Transverse colon (tissue), 4 donors: ENCODE results near the gene TMC6.

Experiments used
- POLR2A ChIP-seq: fragments of 450-650 bp; IDR thresholded peaks from one replicate; pipeline ENCODE4 v1.6.1; 2016; ENCODE audit warnings: antibody characterized with exemption, mild to moderate bottlenecking, moderate library complexity
- POLR2AphosphoS5 ChIP-seq, 3 donors: sonication (generic); formaldehyde crosslinking; IDR thresholded peaks; one replicate each; pipeline ENCODE4 v1.6.1; 2016; ENCODE audit warnings: antibody characterized with exemption in 3 of 3
- TF ChIP-seq, protein P1 (sequence below), 5 experiments: fragments of 200-600 bp in 3 of 5; fragments of 450-650 bp in 2 of 5; sonication (generic) in 3 of 5; IDR thresholded peaks; 1 replicate in 2 of 5; 2 replicates in 3 of 5; pipeline ENCODE4 v1.5.1; 2016 to 2017; ENCODE audit warnings: antibody characterized with exemption in 5 of 5, inconsistent platforms in 3 of 5, mild to moderate bottlenecking in 2 of 5, moderate library complexity in 1 of 5

DNA sequence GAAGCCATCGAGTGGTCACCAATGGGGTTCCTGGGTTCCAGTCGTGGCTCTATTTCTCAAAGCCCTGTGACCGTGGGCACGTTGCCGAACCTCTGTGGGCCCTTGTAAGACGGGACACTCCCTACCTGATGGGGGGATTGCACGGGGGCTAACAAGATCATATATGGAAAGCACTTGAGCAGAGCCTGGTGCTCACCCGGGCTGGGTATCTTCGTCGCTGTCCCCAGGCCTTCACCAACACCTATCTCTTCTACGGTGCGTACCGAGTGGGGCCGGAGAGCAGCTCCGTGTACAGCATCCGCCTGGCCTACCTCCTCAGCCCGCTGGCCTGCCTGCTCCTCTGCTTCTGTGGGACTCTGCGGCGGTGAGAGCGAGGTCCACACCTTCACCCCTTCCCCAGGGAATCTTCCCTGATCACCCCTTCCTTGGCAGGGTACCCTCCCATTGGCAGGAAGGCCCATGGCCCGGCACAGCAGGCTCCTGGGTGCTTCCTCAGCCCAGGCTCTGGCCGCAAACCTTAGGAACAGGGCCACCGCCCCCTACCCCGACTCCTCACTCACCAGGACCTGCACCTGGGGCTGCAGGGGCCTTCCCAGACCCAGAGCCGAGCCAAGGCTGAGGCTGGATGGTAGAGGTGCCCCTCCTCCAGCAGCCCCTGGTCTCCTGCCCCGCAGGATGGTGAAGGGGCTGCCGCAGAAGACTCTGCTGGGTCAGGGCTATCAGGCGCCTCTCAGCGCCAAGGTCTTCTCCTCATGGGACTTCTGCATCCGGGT is 4.8 kb upstream of the TMC6 start:
- TF ChIP-seq, protein P1, sequence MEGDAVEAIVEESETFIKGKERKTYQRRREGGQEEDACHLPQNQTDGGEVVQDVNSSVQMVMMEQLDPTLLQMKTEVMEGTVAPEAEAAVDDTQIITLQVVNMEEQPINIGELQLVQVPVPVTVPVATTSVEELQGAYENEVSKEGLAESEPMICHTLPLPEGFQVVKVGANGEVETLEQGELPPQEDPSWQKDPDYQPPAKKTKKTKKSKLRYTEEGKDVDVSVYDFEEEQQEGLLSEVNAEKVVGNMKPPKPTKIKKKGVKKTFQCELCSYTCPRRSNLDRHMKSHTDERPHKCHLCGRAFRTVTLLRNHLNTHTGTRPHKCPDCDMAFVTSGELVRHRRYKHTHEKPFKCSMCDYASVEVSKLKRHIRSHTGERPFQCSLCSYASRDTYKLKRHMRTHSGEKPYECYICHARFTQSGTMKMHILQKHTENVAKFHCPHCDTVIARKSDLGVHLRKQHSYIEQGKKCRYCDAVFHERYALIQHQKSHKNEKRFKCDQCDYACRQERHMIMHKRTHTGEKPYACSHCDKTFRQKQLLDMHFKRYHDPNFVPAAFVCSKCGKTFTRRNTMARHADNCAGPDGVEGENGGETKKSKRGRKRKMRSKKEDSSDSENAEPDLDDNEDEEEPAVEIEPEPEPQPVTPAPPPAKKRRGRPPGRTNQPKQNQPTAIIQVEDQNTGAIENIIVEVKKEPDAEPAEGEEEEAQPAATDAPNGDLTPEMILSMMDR (IDR thresholded peaks at IDR 0.05), result no peak
- TF ChIP-seq POLR2A (no peak), POLR2AphosphoS5 (IDR thresholded peaks at IDR 0.05) (no peak)
